NCI-H2171 (cell line): ENCODE results near the gene LMLN.
"Not testable (repeated sequence)": the region's sequence is repeated elsewhere in the genome, so short reads cannot be mapped to it uniquely, and the experiment has no call there.

Experiments used
- DNase-seq: peaks from one replicate; lab custom pipeline; 2025; lab: John Stamatoyannopoulos, UW

The LMLN gene

GRCh38 chr3:198027045-198027798 is 67.2 kb downstream of the LMLN start:
- DNase-seq: no peak

GRCh38 chr3:198027799-198028390 is 67.9 kb downstream of the LMLN start:
- DNase-seq: no peak

DNA sequence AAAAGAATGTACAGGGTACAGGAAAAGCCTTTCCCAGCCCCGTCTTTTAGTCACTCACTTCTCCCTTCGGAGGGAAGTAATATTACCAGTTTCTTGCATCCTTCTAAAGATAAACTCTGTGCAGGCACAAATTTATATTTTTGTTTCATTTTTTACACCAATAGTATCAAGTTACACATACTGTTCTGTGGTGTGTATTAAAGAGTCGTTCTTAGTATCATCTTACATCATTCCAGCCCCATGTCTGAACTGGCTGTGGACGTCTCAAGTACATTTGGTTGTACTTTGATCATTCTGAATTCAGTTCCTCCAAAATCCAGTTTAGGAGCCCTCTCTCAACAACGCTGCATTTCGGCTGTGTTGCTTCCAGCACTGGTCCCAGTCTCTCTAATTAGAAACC is 68.7 kb downstream of the LMLN start:
- no peak for DNase-seq

DNA sequence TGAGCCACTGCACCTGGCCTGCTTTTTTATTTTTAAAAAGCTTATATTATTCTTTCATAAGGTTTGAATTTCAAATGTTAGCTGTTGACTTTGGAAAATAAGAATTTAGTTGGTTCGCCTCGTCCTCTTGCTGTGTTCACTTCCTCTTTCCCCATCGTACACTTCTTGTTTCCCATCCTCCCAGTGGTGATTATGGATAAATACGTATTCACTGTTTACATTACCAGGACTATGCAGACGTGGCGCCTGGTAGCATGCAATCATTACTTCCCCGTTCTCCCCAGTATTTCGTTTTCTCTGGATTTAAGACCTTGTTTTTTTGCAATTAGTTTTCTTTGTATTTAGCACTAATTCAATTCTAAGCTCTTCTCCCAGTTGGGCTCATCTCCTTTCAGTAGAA is 70.1 kb downstream of the LMLN start:
- DNase-seq: no peak

DNA sequence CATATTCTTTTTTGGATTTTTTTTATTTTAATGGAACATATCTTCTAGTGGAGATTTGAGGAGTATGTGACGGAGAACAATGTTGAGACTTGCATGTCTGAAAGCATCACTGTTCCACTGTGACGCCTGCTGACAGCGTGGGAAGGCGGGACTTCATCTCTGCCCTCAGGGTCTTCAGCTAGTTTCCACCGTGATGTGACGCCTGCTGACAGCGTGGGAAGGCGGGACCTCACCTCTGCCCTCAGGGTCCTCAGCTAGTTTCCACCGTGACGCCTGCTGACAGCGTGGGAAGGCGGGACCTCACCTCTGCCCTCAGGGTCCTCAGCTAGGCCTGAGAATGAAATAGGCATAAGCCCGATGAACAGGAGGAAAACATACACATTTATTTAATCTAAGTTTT is 70.7 kb downstream of the LMLN start:
- no peak for DNase-seq

DNA sequence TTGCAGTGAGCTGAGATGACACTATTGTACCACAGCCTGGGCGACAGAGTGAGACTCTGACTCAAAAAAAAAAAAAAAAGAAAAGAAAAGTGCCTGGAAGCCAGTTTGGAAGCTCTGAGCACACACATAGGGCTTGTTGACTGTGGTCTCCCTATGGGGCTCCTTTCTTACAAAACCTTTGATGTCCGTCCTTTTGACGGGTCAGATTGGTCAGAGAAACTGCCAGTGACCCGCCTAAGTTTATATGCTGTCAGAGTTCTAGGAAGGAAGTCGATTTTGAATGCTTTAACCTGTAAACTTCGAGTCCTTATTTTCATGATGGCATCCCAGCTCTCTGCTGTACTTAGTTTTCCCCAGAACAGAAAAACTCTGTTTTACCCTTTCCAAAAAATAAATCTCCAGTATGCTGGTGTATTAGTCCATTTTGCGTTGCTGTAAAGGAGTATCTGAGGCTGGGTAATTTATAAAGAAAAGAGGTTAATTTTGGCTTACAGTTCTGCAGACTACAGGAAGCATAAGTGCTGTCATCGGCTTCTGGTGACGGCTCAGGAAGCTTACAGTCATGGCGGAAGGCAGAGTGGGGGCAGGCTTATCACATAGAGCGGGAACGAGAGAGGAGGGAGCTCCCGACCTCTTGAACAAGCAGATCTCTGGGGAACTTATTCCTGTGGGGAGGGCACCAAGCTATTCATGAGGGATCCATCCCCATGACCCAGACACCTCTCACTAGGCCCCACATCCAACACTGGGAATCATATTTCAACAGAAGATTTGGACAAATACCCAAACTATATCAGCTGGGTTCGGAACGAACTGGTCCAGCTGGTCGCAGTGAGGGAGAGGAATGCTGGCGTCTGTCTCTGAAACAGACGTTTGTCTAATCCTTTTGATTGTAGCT is 72.3 kb downstream of the LMLN start:
- DNase-seq: no peak

GRCh38 chr3:198043119-198043518 is 83.1 kb downstream of the LMLN start:
- no peak for DNase-seq

- DNase-seq: no peak
Measured at GRCh38 chr3:198046120-198046857, 86.3 kb downstream of the LMLN start.

GRCh38 chr3:198048445-198048844 is 88.4 kb downstream of the LMLN start:
- no peak for DNase-seq

- DNase-seq: no peak
Measured at GRCh38 chr3:198051836-198052235, 91.8 kb downstream of the LMLN start.

DNA sequence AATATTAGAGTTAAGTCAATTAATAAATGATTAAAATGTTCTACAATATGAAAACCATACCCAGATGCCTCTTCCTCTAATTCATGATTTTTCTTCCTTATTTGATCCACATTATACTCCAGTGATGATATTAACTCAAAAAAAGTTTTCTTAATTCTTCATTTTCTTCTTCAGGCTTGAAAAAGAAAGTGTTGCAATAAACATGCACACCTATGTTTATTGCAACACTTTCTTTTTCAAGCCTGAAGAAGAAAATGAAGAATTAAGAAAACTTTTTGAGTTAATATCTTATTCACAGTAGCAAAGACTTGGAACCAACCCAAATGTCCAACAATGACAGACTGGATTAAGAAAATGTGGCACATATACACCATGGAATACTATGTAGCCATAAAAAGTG is 93.4 kb downstream of the LMLN start:
- DNase-seq: not testable (repeated sequence)

DNA sequence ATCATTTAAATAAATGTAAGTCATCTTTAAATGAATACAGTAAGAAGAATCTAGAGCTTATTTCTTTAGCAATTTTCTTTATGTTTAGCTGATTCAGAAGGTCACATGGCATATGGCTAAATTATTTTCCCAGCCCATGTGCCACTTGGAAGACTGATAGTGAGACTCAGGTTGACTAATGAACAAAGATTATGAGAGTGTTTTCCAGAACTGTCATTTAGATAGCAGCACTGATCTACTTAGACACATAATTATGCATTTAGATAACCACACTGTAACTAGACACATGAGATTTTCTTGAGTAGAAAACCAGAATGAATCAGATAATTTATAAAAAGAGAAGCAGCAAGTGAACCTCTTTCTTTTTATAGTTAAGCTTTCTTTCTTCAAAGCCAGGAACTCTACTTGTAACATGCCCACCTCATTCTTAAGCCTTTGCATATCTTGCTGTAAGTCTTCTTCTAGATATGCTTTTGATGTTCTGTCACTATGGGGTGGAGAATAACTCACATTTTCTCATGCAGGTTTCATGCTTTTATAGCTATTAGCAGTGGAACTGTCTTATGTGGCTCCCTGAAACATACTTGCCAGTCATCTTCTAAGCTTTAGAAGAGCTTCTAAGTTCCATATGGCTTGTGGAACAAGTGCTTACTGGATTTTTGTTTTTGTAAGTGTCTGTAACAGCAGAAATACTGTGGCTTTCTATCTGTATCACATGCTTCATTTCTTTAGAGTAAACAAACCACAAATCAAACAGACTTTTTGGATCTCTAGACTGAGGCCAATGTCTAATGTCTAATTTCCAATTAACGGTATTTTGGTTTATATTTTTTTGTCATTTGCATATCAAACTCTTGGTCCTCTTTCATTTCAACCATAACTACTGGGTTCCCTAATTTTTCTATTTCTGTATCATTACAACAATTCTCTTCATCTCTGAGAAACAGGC is 101.4 kb downstream of the LMLN start:
- DNase-seq: no peak

GRCh38 chr3:198062068-198062465 is 102.0 kb downstream of the LMLN start:
- DNase-seq: no peak

- no peak for DNase-seq
Measured at GRCh38 chr3:198064420-198064819, 104.4 kb downstream of the LMLN start.

DNA sequence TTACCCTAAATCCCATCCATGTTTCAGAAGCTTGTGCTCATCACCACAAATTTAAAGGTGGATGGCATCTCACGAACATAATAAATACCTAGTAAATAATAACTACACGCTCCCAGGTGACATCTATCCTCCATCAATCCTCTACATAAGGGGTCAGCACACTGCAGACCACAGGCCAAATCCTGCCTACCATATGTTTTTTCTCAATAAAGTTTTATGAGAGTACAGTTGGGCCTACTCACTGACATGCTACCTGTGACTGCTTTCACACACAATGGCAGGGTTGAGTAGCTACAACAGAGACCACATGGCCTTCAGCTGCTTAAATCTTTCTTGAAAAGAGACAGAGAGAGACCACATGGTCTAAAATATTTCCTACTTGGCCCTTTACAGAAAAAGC is 105.9 kb downstream of the LMLN start:
- DNase-seq: no peak

GRCh38 chr3:198067416-198067815 is 107.4 kb downstream of the LMLN start:
- DNase-seq: no peak

DNA sequence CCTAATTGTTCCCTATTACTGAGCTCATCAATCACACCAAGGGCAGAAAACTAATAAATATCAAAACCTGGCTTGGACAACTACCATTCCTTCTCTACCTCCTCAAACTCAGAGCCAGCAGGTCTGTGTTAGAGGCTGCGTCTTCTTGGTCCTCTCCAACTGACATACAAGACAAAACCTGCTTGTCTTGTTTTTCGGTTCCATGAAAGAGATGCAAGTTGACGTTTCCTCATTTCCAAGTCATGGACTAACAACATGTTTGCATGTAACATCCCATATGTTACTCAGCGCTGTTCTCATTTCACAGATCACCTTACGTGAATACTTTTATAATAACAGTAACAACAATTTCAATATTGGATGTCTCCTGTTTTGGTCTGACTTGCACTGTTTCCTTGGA is 110.9 kb downstream of the LMLN start:
- no peak for DNase-seq

DNA sequence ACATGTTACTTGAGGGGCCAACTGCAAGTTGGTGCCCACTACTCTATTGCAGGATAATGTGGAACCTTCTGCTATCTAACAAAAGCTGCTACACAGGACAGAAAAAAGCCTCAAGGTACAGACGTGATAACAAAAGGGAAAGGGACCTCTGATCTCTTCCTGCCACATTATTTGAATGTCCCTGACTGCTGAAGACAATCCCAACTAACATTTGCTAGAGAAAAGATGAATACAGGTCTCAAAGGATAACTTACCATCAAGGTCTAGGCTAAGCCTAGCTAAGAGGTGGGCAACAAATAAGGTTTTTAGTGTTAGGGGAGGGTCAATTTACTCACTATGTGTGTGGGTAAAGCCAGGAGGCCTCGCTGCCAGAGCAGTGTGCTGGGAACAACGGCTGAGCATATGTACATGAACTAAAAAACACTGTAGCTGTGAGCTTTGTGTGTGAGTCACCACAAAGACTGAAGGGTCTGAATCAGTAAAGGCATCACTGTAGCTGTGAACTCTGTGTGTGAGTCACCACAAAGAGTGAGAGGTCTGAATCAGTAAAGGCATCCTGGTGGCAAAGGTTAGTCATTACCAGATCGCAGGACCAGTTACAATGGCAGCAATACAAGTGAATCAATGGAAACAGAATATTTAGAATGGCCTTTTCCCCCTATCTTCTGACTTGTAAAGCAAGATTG is 111.7 kb downstream of the LMLN start:
- no peak for DNase-seq

DNA sequence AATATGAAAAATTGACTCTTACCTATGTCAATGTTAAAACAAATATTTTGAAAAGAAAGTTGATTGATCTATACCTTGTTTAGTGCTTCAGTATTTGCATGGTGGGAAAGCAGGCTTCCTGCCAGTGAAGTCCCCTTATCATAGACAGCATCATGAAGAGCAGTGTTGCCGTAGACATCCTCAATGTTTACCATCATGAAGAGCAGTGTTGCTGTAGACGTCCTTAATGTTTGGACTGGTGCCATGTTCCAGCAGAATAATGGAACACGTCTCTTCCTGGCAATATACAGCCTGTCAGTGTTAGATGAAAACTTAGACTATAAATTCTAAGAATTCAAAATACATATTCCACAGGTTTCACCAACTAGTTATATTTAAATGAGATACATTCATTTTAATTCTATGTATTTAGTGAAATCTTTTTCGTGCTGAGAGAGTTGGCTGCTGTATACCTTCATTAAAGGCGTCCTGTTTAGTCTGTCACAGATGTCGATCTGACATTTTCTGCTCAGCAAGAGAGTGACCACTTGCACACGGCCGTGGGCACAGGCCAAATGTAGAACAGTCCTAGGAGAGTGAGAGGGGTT is 116.8 kb downstream of the LMLN start:
- no peak for DNase-seq
